HG02840 (cell line): ENCODE measurements around the gene TMEM266.

Source experiments
- ATAC-seq: cut with Tn5 transposase; IDR thresholded peaks from one replicate; pipeline ENCODE4 v1.9.1; 2021; ENCODE audit warnings: mild to moderate bottlenecking, moderate library complexity, moderate number of reproducible peaks; ENCODE audit not compliant: unreplicated experiment, low FRiP score

Gene TMEM266

DNA sequence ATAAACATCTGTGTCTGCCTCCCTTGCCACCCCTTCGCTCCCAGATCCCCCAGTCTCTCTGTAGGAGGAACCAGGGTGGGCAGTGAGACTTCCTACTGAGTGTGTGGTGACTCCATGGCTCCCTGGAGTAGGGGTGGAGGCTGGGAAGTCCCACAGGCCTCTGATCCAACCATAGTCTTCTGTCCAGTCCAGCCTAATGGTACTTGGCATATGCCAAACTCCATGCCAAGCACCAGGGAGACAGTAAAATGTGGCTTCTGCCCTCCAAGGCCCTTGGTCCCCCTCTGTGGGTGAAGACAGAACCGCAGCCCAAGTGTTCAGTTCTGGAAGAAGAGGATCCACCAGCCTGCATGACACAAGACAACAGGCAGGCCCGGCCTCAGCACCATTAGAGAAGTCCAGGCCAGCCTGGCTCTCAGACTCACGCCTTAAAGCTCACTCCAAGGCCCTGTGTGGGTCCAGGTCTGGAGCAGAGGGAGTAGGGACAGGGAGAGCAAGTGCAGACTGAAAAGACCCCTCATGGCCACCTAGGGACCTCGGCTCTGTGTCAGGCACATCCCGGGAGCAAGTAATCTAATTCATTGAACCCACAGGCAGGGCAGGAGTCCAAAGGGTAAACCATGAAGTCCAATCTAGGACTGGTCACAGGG lies 138.8 kb downstream of the TMEM266 start:
- no peak for ATAC-seq

DNA sequence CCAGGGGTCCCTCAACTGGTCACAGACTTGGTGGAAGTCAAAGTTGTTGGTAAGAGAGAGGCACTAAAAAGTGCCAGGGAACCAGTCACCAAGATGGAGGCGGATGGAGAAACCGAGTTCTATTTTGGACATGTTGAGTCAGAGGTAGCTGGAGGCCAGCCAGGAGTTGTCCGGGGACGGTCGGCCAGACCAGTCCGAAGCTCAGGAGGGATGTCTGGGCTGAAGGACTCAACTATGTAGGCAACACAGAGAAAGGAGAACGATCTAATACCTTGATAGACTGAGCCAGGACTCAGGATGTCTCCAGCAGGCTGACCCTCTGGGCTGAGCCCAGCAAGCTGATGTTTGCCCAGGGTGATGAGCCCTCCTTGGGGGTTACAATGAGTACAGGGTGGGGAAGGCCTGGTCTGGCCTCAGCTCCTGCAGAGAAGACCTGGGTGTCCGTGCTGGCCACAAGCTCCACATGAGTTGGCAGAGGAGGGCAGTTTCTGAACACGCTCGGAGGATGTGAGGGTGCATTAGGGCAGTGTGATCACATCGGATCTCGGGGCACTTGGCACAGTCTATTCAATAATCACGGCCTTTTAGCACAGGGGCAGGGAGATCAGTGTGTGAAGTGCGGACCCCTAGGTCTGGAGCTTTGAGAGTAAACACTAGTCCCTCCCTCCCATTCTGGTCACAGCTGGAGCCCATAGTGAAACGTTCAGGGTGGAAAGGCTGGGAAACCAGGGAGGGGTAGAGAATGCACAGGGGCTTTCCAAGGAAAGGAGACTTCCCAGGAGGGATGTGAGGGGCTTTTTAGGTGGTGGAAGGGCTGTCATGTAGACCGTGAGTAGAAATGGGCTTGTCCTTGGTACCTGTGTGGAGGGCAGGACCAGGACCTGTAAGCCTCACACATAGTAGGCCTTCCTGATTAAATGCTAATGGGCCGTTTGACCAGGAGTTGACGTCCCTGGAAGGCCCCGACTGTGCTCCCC lies 139.6 kb downstream of the TMEM266 start:
- ATAC-seq = no peak

DNA sequence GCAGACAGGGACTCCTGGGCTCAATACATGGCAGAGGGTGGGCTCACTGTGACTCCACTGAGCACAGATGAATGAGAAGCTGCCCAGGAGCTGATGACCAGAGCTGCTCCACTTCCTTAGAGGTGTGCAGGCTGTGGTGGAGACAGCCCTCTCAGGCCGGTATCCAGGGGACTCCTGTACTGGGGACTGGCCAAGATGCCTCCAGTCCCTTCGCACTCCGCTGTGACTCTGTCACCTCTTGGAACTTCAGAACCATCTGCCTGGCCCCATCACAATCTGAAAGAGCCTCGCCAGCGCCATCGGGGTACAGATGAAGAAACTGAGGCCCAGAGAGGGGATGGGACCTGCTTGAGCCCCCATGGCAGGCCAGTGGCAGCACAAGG lies 140.3 kb downstream of the TMEM266 start:
- no peak for ATAC-seq

DNA sequence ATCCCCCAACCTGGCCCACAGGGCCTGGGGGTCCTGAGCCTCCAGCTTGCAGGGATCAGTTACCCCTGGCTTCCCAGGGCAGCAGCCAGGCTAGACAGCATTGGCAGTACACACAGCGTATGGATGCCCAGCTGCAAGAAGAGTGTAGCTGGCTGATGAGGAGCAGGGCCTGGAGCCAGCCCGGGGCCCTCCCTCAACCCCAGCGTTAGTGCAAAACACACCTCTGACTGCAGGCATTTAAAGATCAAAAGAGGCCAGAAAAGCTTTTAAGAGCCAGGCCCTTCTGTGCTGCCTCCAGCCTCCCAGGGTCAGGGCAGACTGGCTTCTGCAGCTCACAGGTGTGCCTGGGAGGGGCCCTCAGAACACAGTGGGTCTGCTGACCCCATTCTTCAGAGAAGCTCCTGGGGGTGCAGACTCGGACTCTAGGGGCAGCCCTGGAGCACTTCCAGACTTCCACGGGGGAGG lies 140.9 kb downstream of the TMEM266 start:
- ATAC-seq = no peak

DNA sequence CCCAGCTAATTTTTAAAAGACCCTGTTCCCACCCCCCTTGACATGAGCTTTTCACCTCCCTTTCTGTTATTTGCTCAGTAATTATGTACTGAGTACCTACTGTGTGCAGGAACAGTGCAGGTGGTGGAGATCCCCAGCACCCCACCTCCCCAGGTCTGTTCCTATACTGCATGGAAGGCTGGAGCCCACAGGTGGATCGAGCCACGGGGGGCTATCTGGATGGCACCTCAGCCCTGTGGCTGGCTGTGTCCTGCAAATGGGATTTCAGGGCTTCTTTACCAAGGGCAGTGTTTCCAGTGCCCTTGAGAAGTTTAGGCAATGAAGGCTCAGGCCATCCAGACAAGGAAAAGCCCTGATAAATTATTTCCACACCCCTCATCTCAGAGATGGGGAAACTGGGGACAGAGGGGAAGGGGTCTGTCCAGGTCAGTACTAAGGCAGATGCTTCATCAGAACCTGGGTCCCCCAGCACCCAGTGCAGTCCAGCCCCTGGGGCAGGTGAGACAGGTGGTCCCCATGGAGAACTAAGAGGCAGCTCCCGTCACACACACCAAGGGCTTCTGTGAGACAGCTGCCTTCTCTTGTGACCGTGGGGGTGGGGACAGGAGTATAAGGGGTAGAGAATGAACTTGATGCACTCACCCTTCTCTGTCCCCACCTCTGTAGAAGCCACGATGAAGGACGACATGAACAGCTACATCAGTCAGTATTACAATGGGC lies 141.9 kb downstream of the TMEM266 start:
- no peak for ATAC-seq

DNA sequence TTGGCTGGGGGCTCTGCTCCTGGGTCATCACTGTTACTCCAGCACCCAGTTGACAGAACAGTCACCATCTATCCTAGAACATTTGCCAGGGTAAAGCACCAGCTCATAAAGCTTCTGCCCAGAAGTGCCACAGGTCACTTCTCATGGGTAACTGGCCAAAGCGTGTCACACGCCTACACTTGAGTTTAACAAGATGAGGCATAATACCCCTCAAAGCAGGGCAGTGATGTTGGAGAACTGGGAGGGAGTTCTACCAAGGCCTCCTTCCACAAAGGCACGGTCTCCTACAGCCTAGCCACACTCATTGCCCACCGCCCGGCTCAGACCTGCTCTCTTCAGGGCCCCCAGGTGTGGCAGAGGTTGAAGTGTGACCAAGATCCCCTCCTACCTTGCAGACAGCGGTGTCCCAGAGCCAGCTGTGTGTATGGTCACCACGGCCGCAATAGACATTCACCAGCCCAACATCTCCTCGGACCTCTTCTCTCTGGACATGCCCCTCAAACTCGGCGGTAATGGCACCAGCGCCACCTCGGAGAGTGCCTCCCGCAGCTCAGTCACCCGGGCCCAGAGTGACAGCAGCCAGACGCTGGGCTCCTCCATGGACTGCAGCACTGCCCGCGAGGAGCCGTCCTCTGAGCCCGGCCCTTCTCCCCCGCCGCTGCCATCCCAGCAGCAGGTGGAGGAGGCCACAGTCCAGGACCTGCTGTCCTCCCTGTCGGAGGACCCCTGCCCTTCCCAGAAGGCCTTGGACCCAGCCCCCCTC lies 143.7 kb downstream of the TMEM266 start:
- no peak for ATAC-seq

DNA sequence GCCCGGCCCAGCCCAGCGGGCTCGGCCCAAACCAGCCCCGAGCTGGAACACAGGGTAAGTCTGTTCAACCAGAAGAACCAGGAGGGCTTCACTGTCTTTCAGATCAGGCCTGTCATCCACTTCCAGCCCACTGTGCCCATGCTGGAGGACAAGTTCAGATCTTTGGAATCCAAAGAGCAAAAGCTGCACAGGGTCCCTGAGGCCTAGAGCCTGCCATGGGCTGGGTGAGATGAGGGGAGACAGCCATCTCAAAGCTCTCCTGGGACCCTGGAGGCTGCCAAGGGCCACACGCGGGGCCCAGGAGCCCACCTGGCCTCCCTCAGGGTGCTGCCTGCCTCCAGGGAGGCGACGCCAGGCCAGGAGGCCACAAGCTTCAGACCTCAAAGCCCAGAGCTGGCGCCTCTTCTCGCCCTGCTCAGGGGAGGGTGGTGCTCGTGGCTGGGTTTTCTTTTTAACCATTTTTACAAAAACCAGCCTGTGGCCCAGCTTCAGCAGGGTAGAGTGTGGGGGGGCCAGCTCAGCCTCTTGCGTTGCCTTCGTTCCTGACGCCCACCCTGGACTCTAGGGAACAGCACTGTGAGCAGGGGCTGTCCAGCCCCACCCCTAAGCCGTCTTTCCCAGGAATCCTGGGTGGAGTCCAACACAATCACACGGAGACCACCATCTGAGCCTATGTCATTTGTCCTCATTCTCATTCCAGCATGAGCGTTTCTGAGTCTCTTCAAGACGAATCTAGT lies 144.5 kb downstream of the TMEM266 start:
- no peak for ATAC-seq

DNA sequence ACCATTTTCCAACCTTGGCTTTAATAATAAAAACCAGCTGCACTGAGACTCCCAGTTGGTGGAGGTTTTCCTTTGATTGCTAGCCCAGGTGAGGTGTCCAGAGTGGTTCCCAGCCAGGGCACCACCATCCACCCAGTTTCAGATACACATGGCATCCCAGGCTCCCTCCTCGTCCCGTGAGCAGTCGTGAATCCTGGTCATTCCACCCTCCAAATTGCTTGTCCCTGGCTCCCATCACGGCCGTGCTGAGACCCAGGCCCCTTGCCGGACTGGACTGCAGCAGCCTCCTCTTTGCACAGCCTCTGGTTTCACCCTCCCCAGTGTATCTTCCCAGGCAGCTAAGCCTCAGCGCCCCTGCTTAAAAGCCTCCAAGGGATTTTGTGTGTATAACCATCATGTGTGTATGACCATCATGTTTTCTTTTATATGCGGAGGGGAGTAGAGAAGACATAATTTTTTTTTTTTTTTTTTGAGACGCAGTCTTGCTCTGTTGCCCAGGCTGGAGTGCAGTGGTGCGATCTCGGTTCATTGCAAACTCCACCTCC lies 145.2 kb downstream of the TMEM266 start:
- no peak for ATAC-seq

DNA sequence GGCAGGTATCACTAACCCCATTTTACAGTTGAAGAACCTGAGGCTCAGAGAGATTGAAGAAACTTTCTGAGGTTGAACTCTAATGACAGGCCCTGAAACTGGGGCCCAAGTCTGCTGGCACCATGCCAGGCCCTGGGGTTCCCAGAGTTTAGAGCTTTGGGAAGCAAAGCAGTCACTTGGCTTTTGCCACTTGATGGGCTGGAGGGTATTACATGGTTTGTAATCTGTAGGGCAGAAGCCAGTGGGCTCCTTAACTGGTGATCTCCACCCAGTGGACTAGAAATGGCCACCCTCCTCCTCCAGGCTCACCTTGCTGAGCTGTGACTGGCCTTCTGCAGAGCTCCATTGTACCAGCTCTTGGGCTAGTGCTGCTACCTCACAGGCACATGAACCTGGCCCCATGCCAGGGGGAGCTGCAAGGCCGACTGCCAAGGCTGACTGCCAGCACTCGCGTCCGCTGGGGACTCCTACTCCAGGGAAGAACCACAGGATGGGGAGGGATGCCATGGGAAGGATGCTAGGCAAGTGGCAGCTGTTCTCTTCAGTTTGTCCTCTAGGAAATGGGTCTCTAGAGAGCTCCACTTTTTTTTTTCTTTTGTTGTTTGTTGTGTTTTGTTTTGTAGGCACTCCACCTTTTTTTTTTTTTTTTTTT lies 146.7 kb downstream of the TMEM266 start:
- ATAC-seq = no peak

DNA sequence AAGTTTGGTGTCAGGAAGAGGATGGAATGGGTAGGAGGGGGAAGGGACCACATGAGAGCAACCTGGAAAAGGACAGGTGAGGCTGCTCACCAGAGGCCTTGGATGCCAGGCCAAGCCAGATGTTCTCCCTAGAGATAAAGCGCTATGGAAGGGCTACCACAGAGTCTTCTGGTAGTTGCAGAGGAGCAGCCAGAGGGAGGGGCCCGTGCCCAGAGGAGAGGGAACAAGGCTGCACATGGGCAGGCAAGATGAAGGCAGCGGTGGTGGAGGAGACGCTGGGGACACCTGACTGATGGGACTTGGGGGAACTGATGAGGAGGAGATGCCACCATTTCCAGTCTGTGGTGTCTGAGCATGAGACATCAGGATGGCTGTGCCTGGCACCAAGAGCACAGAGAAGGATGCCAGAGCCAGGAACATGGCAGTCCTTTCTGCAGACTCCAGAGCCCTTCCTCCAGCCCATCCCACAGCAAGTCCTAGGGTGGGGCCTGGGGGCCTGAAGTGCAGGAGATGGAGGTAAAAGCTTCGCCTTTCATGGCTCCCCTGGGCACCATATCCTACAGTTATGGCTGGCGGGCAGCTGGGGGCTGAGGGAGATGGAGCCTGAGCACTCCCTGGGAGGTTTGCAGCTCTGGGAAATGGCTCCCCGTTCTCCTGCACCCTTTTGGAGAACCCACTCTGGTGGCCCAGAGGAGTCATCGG lies 148.4 kb downstream of the TMEM266 start:
- ATAC-seq = no peak

DNA sequence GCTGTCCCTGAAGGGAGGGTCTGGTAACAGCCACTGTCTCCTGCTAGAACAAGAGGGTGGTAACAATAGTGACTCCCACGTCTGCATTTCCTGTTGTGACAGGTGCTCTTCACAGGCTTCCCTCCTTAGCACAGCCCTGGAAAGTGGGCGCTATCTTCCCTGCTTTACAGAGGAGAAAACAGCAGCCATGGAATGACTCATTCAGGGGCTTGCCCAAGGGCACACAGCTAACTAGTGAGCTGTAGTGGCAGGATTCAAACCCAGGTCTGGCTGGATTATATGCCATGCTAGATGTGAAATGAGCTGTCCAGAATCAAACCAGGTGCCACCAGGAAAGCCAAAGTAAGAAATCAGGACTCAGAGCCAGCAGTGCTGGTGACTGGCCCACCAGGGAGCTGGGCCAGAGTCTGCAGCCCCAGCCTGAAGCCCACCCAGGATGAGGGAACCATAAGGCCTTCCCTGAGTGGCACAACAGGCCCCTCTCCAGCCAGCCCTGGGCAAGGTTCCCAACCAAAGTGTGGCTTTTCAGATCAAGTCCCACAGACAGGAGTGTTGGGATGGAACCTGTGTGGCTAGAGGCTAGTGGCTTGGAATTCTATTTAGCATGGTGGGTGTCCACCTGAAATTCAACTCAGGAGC lies 149.1 kb downstream of the TMEM266 start:
- no peak for ATAC-seq

DNA sequence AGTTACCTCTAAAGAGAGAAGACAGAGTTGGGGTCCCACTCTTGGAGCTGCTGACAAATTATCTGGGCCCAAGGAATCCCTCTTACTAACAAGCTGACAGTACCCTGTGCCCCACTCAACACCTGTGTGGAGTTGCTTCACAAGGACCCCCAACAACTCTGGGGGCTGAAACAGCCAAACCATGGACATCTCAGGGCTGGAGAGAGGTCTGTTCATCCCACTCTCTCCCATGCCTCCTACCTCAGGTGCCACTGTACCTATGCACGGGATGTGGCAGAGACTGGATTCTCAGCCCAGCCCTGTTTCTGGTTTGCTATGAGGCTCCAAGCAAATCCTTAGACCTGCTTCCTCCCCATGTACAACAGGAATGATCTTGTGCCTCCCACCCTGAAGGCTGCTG lies 149.7 kb downstream of the TMEM266 start:
- ATAC-seq = no peak

DNA sequence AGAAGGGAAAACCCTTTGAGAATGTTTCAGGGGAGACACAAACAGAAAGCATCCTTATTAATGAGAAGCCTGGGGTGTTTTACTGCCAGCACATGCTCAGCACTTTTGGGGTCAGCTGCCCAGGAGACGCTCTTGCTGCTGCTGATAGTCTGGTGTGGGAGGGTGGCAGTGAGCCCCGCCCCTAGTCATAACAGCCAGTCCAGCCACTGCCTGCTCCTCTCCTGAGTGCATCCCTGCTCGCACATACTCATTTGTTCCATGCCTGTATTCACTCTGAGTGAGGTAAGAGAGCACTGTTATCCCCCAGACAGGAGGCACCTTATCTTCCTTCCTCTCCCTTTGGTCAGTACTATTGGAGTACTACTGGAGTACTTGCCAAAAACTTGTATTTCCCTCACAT lies 150.2 kb downstream of the TMEM266 start:
- no peak for ATAC-seq

DNA sequence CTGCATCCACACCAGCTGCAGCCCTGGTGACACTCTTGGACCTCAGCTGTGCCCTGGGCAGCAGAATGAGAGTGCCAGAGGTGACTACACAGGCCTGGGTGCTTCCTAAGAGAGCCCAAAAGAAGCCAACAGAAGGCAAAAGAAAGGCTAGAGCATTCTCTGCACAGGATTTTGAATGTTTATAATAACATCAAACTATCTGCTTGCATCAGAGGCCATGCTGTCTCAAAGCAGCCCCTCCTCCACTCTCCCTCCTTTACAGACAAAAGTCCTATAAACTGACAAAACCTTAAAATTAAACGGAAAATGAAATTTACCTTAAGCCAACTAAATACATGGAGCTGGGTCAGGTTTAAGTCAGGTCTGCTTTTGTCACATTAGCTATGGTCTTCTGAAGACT lies 155.8 kb downstream of the TMEM266 start:
- no peak for ATAC-seq

DNA sequence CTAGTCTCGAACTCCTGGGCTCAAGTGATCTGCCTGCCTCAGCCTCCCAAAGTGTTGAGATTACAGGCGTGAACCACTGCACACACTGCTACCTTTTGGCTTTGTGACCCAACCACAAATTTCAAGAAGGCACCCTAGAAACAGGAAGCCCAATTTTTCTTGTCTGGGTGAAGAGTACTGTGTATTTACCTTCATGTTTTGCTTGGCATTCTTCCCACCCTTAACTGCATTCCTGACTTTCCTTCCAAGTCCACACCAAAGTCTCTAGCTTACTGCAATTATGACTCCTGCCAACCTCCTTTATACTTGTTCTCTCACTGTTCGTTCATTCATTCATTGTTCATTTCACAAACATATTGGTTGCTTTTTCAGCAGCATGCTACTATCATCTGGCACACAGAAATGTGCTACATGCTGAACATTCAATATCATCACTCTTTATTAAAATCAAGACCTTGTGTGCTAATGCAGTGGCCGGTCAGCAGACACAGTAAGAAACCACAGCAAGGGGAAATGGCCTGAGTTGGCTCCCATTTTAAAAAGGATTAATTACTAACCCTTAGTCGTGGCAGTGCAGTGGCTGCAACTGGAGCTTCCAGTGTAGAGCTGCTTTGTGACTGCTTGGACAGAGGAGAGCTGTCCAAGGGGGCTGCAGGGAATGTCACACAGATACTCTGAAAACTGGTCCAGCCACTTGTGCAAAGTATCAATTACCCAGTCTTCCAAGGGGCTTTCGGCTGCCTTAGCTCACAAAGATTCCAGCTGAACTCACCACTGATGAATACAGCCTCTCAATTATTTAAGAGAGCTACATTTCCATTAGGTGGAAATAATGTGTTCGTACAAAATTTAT lies 157.5 kb downstream of the TMEM266 start:
- no peak for ATAC-seq

DNA sequence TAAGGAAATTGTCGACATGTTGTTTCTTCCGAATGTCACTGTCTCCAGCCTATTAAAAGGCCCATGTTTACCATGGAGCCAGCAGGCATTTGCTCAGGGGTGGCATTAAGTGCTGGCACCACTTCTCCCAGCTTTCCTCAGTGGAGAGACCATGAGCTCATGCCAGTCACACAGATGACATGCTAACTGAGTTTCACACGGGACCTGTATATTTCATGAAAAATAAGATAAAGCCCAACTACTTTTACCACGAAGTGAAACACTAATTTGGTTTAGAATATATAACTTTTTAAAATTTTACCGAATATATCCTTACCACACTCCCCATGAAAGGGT lies 158.1 kb downstream of the TMEM266 start:
- no peak for ATAC-seq
